ENCODE results near the gene JAKMIP1. TPM values are rescaled to one million over a fixed set of nuclear protein-coding genes. Genes with fewer than 3 reads are reported as not detected.

The JAKMIP1 gene
- total RNA-seq, 1 donor from 2014 or later = 0.64 TPM

GRCh38 chr4:5982156-5982973 is 218.0 kb downstream of the JAKMIP1 start:
- no peak for ATAC-seq
- Histone ChIP-seq H3K4me3 (no peak overlapping the region), H3K36me3 (no peaks in the 10 kb centered on the region), H3K4me1 (no peaks in the 10 kb centered on the region), H3K27me3 (peaks cover 11% of the 10 kb centered on the region), H3K9me3 (no peaks in the 10 kb centered on the region), H3K27ac (no peak overlapping the region)
- TF ChIP-seq CTCF (IDR thresholded peaks at IDR 0.05) = no peak
- intact Hi-C loops (cut with DNase I) = no loop called here
- peak; percentile 33 for DNase-seq

GRCh38 chr4:5980436-5981155 is 219.8 kb downstream of the JAKMIP1 start:
- H3K4me1 ChIP-seq = no peaks in the 10 kb centered on the region
- H3K9me3 ChIP-seq = no peaks in the 10 kb centered on the region
- ATAC-seq = no peak
- no peaks in the 10 kb centered on the region for H3K36me3 ChIP-seq
- no peak overlapping the region for H3K27ac ChIP-seq
- DNase-seq = no peak
- H3K27me3 ChIP-seq = peaks cover 11% of the 10 kb centered on the region
- H3K4me3 ChIP-seq = no peak overlapping the region
- intact Hi-C loops (cut with DNase I) = no loop called here
- no peak for TF ChIP-seq CTCF (IDR thresholded peaks at IDR 0.05)

GRCh38 chr4:5979981-5980380 is 220.4 kb downstream of the JAKMIP1 start:
- peak; percentile 63 for DNase-seq

GRCh38 chr4:5976921-5977320 is 223.4 kb downstream of the JAKMIP1 start:
- DNase-seq (peak; percentile 41), ATAC-seq (no peak)
- Histone ChIP-seq H3K27me3 (peaks cover 6% of the 10 kb centered on the region), H3K4me3 (no peak overlapping the region), H3K36me3 (no peaks in the 10 kb centered on the region), H3K27ac (no peak overlapping the region), H3K9me3 (no peaks in the 10 kb centered on the region), H3K4me1 (no peaks in the 10 kb centered on the region)
- no peak for TF ChIP-seq CTCF (IDR thresholded peaks at IDR 0.05)
- intact Hi-C loops (cut with DNase I) = loop anchor here (10.0 kb wide), 1 partner anchor 152 kb away; no protein-coding TSS in a partner anchor

More at GRCh38 chr4:5979981-5980380, 220.4 kb downstream of the JAKMIP1 start:
- no peak overlapping the region for H3K4me3 ChIP-seq
- peak; percentile 49 for TF ChIP-seq CTCF (IDR thresholded peaks at IDR 0.05)
- intact Hi-C loops (cut with DNase I) = loop anchor here (10.0 kb wide), 1 partner anchor 155 kb away; no protein-coding TSS in a partner anchor
- H3K36me3 ChIP-seq = no peaks in the 10 kb centered on the region
- ATAC-seq = peak; percentile 63
- H3K9me3 ChIP-seq = no peaks in the 10 kb centered on the region
- H3K27me3 ChIP-seq = peaks cover 11% of the 10 kb centered on the region
- H3K27ac ChIP-seq = no peak overlapping the region
- H3K4me1 ChIP-seq = no peaks in the 10 kb centered on the region

- peaks cover 2% of the 10 kb centered on the region for H3K27me3 ChIP-seq
- TF ChIP-seq CTCF (IDR thresholded peaks at IDR 0.05) = no peak
- ATAC-seq (no peak), DNase-seq (peak; percentile 28)
- no peaks in the 10 kb centered on the region for H3K4me1 ChIP-seq
- intact Hi-C loops (cut with DNase I) = loop anchor here (10.0 kb wide), 1 partner anchor 152 kb away; no protein-coding TSS in a partner anchor
- no peak overlapping the region for H3K27ac ChIP-seq
- no peak overlapping the region for H3K4me3 ChIP-seq
- H3K9me3 ChIP-seq = no peaks in the 10 kb centered on the region
- no peaks in the 10 kb centered on the region for H3K36me3 ChIP-seq
Measured at GRCh38 chr4:5976431-5976830, 223.9 kb downstream of the JAKMIP1 start.

Other genes with a start within 250 kb of the JAKMIP1 start
- 0.12 TPM for gene C4orf50, start 182.1 kb downstream of the JAKMIP1 start, total RNA-seq
- gene WFS1, start 69.3 kb upstream of the JAKMIP1 start, total RNA-seq = 110 TPM